Measurements from ENCODE around the gene CBY1.
"Not testable (repeated sequence)": the region's sequence is repeated elsewhere in the genome, so short reads cannot be mapped to it uniquely, and the experiment has no call there.

CBY1 gene

GRCh38 chr22:38628444-38628843 lies 28.0 kb upstream of the CBY1 start:
- Histone ChIP-seq H3K4me1 (ENCODE audit: control insufficient read depth, insufficient read depth, low read length) (no peaks in the 10 kb centered on the region), H3K27ac (ENCODE audit: low read depth, low read length) (no peak overlapping the region), H3K4me3 (ENCODE audit: low read length) (no peak overlapping the region), H3K27me3 (ENCODE audit: control insufficient read depth, insufficient read depth, low read length) (no peaks in the 10 kb centered on the region), H3K9ac (ENCODE audit: low read length) (no peak overlapping the region), H3K36me3 (ENCODE audit: control insufficient read depth, insufficient read depth, low read length) (no peaks in the 10 kb centered on the region)

- H3K9ac ChIP-seq (ENCODE audit: low read length), result no peak overlapping the region
- no peaks in the 10 kb centered on the region for H3K4me1 ChIP-seq (ENCODE audit: control insufficient read depth, insufficient read depth, low read length)
- no peak overlapping the region for H3K4me3 ChIP-seq (ENCODE audit: low read length)
- H3K36me3 ChIP-seq (ENCODE audit: control insufficient read depth, insufficient read depth, low read length), result no peaks in the 10 kb centered on the region
- no peaks in the 10 kb centered on the region for H3K27me3 ChIP-seq (ENCODE audit: control insufficient read depth, insufficient read depth, low read length)
- H3K27ac ChIP-seq (ENCODE audit: low read depth, low read length), result no peak overlapping the region
Measured at GRCh38 chr22:38629108-38629507, 27.3 kb upstream of the CBY1 start.

GRCh38 chr22:38631724-38632123 lies 24.7 kb upstream of the CBY1 start:
- no peaks in the 10 kb centered on the region for H3K36me3 ChIP-seq (ENCODE audit: control insufficient read depth, insufficient read depth, low read length)
- H3K27me3 ChIP-seq (ENCODE audit: control insufficient read depth, insufficient read depth, low read length), result no peaks in the 10 kb centered on the region
- H3K9ac ChIP-seq (ENCODE audit: low read length), result no peak overlapping the region
- no peaks in the 10 kb centered on the region for H3K4me1 ChIP-seq (ENCODE audit: control insufficient read depth, insufficient read depth, low read length)
- no peak overlapping the region for H3K27ac ChIP-seq (ENCODE audit: low read depth, low read length)
- H3K4me3 ChIP-seq (ENCODE audit: low read length), result no peak overlapping the region

- Histone ChIP-seq H3K36me3 (ENCODE audit: control insufficient read depth, insufficient read depth, low read length) (no peaks in the 10 kb centered on the region), H3K27ac (ENCODE audit: low read depth, low read length) (no peak overlapping the region), H3K4me3 (ENCODE audit: low read length) (no peak overlapping the region), H3K27me3 (ENCODE audit: control insufficient read depth, insufficient read depth, low read length) (no peaks in the 10 kb centered on the region), H3K9ac (ENCODE audit: low read length) (no peak overlapping the region), H3K4me1 (ENCODE audit: control insufficient read depth, insufficient read depth, low read length) (no peaks in the 10 kb centered on the region)
Measured at GRCh38 chr22:38632528-38632927, 23.9 kb upstream of the CBY1 start.

- H3K9ac ChIP-seq (ENCODE audit: low read length), result no peak overlapping the region
- no peak overlapping the region for H3K4me3 ChIP-seq (ENCODE audit: low read length)
- H3K36me3 ChIP-seq (ENCODE audit: control insufficient read depth, insufficient read depth, low read length), result no peaks in the 10 kb centered on the region
- no peaks in the 10 kb centered on the region for H3K27me3 ChIP-seq (ENCODE audit: control insufficient read depth, insufficient read depth, low read length)
- H3K4me1 ChIP-seq (ENCODE audit: control insufficient read depth, insufficient read depth, low read length), result no peaks in the 10 kb centered on the region
- no peak overlapping the region for H3K27ac ChIP-seq (ENCODE audit: low read depth, low read length)
Measured at GRCh38 chr22:38638216-38638615, 18.2 kb upstream of the CBY1 start.

GRCh38 chr22:38638728-38639127 lies 17.7 kb upstream of the CBY1 start:
- H3K4me3 ChIP-seq (ENCODE audit: low read length), result no peak overlapping the region
- H3K4me1 ChIP-seq (ENCODE audit: control insufficient read depth, insufficient read depth, low read length), result no peaks in the 10 kb centered on the region
- no peak overlapping the region for H3K9ac ChIP-seq (ENCODE audit: low read length)
- no peak overlapping the region for H3K27ac ChIP-seq (ENCODE audit: low read depth, low read length)
- no peaks in the 10 kb centered on the region for H3K27me3 ChIP-seq (ENCODE audit: control insufficient read depth, insufficient read depth, low read length)
- no peaks in the 10 kb centered on the region for H3K36me3 ChIP-seq (ENCODE audit: control insufficient read depth, insufficient read depth, low read length)

GRCh38 chr22:38641476-38642040 lies 14.9 kb upstream of the CBY1 start:
- Histone ChIP-seq H3K9ac (ENCODE audit: low read length) (no peak overlapping the region), H3K27ac (ENCODE audit: low read depth, low read length) (no peak overlapping the region), H3K4me3 (ENCODE audit: low read length) (no peak overlapping the region), H3K4me1 (ENCODE audit: control insufficient read depth, insufficient read depth, low read length) (no peaks in the 10 kb centered on the region), H3K36me3 (ENCODE audit: control insufficient read depth, insufficient read depth, low read length) (no peaks in the 10 kb centered on the region), H3K27me3 (ENCODE audit: control insufficient read depth, insufficient read depth, low read length) (no peaks in the 10 kb centered on the region)

- H3K36me3 ChIP-seq (ENCODE audit: control insufficient read depth, insufficient read depth, low read length); H3K27ac ChIP-seq (ENCODE audit: low read depth, low read length); H3K9ac ChIP-seq (ENCODE audit: low read length); H3K4me3 ChIP-seq (ENCODE audit: low read length); H3K27me3 ChIP-seq (ENCODE audit: control insufficient read depth, insufficient read depth, low read length); H3K4me1 ChIP-seq (ENCODE audit: control insufficient read depth, insufficient read depth, low read length): not testable (repeated sequence)
Measured at GRCh38 chr22:38644245-38644644, 12.2 kb upstream of the CBY1 start.

GRCh38 chr22:38645430-38645829 lies 11.0 kb upstream of the CBY1 start:
- H3K27me3 ChIP-seq (ENCODE audit: control insufficient read depth, insufficient read depth, low read length), result no peaks in the 10 kb centered on the region
- H3K9ac ChIP-seq (ENCODE audit: low read length), result no peak overlapping the region
- H3K36me3 ChIP-seq (ENCODE audit: control insufficient read depth, insufficient read depth, low read length), result no peaks in the 10 kb centered on the region
- H3K4me3 ChIP-seq (ENCODE audit: low read length), result no peak overlapping the region
- H3K27ac ChIP-seq (ENCODE audit: low read depth, low read length), result no peak overlapping the region
- H3K4me1 ChIP-seq (ENCODE audit: control insufficient read depth, insufficient read depth, low read length), result no peaks in the 10 kb centered on the region

- H3K9ac ChIP-seq (ENCODE audit: low read length), result no peak overlapping the region
- no peak overlapping the region for H3K27ac ChIP-seq (ENCODE audit: low read depth, low read length)
- no peaks in the 10 kb centered on the region for H3K4me1 ChIP-seq (ENCODE audit: control insufficient read depth, insufficient read depth, low read length)
- H3K36me3 ChIP-seq (ENCODE audit: control insufficient read depth, insufficient read depth, low read length), result no peaks in the 10 kb centered on the region
- H3K4me3 ChIP-seq (ENCODE audit: low read length), result no peak overlapping the region
- no peaks in the 10 kb centered on the region for H3K27me3 ChIP-seq (ENCODE audit: control insufficient read depth, insufficient read depth, low read length)
Measured at GRCh38 chr22:38649841-38650522, 6.5 kb upstream of the CBY1 start.

- Histone ChIP-seq H3K4me3 (ENCODE audit: low read length) (no peak overlapping the region), H3K4me1 (ENCODE audit: control insufficient read depth, insufficient read depth, low read length) (peaks cover 9% of the 10 kb centered on the region), H3K27me3 (ENCODE audit: control insufficient read depth, insufficient read depth, low read length) (no peaks in the 10 kb centered on the region), H3K27ac (ENCODE audit: low read depth, low read length) (no peak overlapping the region), H3K36me3 (ENCODE audit: control insufficient read depth, insufficient read depth, low read length) (no peaks in the 10 kb centered on the region), H3K9ac (ENCODE audit: low read length) (no peak overlapping the region)
Measured at GRCh38 chr22:38652859-38653258, 3.6 kb upstream of the CBY1 start.

GRCh38 chr22:38653741-38654140 lies 2.7 kb upstream of the CBY1 start:
- Histone ChIP-seq H3K4me1 (ENCODE audit: control insufficient read depth, insufficient read depth, low read length) (peaks cover 9% of the 10 kb centered on the region), H3K27ac (ENCODE audit: low read depth, low read length) (no peak overlapping the region), H3K9ac (ENCODE audit: low read length) (no peak overlapping the region), H3K36me3 (ENCODE audit: control insufficient read depth, insufficient read depth, low read length) (no peaks in the 10 kb centered on the region), H3K27me3 (ENCODE audit: control insufficient read depth, insufficient read depth, low read length) (no peaks in the 10 kb centered on the region), H3K4me3 (ENCODE audit: low read length) (no peak overlapping the region)

- peak overlapping the region; percentile 96 for H3K27ac ChIP-seq (ENCODE audit: low read depth, low read length)
- H3K27me3 ChIP-seq (ENCODE audit: control insufficient read depth, insufficient read depth, low read length), result no peaks in the 10 kb centered on the region
- H3K4me1 ChIP-seq (ENCODE audit: control insufficient read depth, insufficient read depth, low read length), result peaks cover 9% of the 10 kb centered on the region
- peak overlapping the region; percentile 49 for H3K9ac ChIP-seq (ENCODE audit: low read length)
- H3K36me3 ChIP-seq (ENCODE audit: control insufficient read depth, insufficient read depth, low read length), result no peaks in the 10 kb centered on the region
- H3K4me3 ChIP-seq (ENCODE audit: low read length), result peak overlapping the region; percentile 92
Measured at GRCh38 chr22:38655519-38656255, 751 bp upstream of the CBY1 start.
